Astrocyte (in vitro differentiated cells and primary cell): ENCODE measurements around the gene MAEA.

ENCODE experiments used
- EZH2 ChIP-seq: IDR thresholded peaks from 2 replicates; pipeline ENCODE4 v1.6.1; 2012; ENCODE audit warnings: mild to moderate bottlenecking, low read length, inconsistent platforms; ENCODE audit not compliant: insufficient read depth
- TF ChIP-seq, protein P1 (sequence below): IDR thresholded peaks from 2 replicates; pipeline ENCODE4 v1.5.1; 2011; ENCODE audit warnings: low read depth, mild to moderate bottlenecking, inconsistent platforms, low read length, moderate library complexity; ENCODE audit not compliant: insufficient read depth

DNA sequence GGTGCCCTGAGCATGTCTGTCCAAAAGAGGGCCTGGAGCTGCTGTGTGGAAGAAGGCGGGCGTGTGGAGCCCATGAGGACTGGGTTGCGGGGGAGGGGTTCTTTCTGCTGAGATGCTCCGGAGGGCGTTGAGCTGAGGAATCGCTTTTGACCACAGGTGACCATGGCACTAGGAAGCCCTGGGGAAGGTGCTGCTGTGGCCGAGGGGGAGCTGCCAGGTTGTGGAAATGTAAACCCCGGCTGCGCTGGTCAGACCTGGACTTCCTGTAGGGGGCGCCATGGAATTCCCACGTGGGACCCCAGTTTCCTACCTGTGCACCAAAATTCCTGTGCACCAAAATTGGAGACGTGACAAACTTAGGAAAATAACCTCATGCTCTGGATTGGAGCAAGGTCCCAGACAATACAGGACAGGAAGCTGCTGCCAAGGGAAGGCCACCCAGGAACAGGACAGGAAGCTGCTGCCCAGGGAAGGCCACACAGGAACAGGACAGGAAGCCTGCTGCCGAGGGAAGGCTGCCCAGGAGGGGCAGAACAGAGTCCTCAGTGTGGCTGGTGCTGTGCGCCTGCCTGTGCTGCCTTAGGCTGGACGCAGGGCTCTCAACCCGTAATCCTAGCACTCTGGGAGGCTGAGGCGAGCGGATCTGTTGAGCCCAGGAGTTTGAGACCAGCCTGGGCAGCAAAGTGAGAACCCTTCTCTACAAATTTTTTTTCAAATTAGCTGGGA lies 29.0 kb downstream of the MAEA start:
- TF ChIP-seq, protein P1, sequence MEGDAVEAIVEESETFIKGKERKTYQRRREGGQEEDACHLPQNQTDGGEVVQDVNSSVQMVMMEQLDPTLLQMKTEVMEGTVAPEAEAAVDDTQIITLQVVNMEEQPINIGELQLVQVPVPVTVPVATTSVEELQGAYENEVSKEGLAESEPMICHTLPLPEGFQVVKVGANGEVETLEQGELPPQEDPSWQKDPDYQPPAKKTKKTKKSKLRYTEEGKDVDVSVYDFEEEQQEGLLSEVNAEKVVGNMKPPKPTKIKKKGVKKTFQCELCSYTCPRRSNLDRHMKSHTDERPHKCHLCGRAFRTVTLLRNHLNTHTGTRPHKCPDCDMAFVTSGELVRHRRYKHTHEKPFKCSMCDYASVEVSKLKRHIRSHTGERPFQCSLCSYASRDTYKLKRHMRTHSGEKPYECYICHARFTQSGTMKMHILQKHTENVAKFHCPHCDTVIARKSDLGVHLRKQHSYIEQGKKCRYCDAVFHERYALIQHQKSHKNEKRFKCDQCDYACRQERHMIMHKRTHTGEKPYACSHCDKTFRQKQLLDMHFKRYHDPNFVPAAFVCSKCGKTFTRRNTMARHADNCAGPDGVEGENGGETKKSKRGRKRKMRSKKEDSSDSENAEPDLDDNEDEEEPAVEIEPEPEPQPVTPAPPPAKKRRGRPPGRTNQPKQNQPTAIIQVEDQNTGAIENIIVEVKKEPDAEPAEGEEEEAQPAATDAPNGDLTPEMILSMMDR, result peak; percentile 11
- TF ChIP-seq EZH2, result no peak
